Neural cell (in vitro differentiated cells): ENCODE measurements around the gene ZNF202. TPM values are rescaled to one million over a fixed set of nuclear protein-coding genes. Genes with fewer than 3 reads are reported as not detected.

Experiments
- H2AFZ ChIP-seq: fragments of 200-600, 300-800 bp; sonication (generic), shearing (Covaris generic); 2 replicates; pipeline ENCODE4 v1.6.0; 2014; ENCODE audit warnings: low read depth, mild to moderate bottlenecking, antibody characterized with exemption, low read length, moderate library complexity
- H3F3A ChIP-seq: fragments of 200-600 bp; shearing (Covaris generic); 2 replicates; pipeline ENCODE4 v1.6.1; 2016; ENCODE audit warnings: mild to moderate bottlenecking, moderate library complexity, mixed read lengths, antibody characterized with exemption, low read length; ENCODE audit not compliant: insufficient read depth, poor library complexity, severe bottlenecking
- H3K27ac ChIP-seq: fragments of 200-600, 300-800 bp; sonication (generic), shearing (Covaris generic); 2 replicates; pipeline ENCODE4 v1.5.1; 2014; ENCODE audit warnings: mild to moderate bottlenecking, low read length, moderate library complexity
- H3K27me3 ChIP-seq: fragments of 300-800, 200-600 bp; sonication (generic), shearing (Covaris generic); 2 replicates; pipeline ENCODE4 v1.6.0; 2014; ENCODE audit warnings: mild to moderate bottlenecking, low read depth, low read length, moderate library complexity; ENCODE audit not compliant: insufficient read depth
- H3K36me3 ChIP-seq: fragments of 300-800, 200-600 bp; sonication (generic), shearing (Covaris generic); 2 replicates; pipeline ENCODE4 v1.5.1; 2014; ENCODE audit warnings: mild to moderate bottlenecking, antibody characterized with exemption, low read length, moderate library complexity; ENCODE audit not compliant: insufficient read depth
- H3K4me2 ChIP-seq: fragments of 300-800, 200-600 bp; sonication (generic), shearing (Covaris generic); 2 replicates; pipeline ENCODE4 v1.6.0; 2014; ENCODE audit warnings: mild to moderate bottlenecking, low read length
- H3K4me3 ChIP-seq: fragments of 300-800, 200-600 bp; sonication (generic), shearing (Covaris generic); 2 replicates; pipeline ENCODE4 v1.5.1; 2014; ENCODE audit warnings: mild to moderate bottlenecking, low read length, moderate library complexity
- H3K79me2 ChIP-seq: fragments of 200-600 bp; shearing (Covaris generic); replicated peaks from 2 replicates; pipeline ENCODE4 v1.6.0; 2014; ENCODE audit warnings: mild to moderate bottlenecking, low read length, moderate library complexity; ENCODE audit not compliant: insufficient read depth
- H3K9ac ChIP-seq: fragments of 300-800, 200-600 bp; sonication (generic), shearing (Covaris generic); 2 replicates; pipeline ENCODE4 v1.6.1; 2016; ENCODE audit warnings: mild to moderate bottlenecking, low read length, mixed read lengths
- H3K9me2 ChIP-seq: fragments of 200-600 bp; shearing (Covaris generic); 2 replicates; pipeline ENCODE4 v1.6.1; 2016; ENCODE audit warnings: mild to moderate bottlenecking, low read length, mixed read lengths; ENCODE audit not compliant: insufficient read depth
- H3K9me3 ChIP-seq: fragments of 200-600, 300-800 bp; sonication (generic), shearing (Covaris generic); 2 replicates; pipeline ENCODE4 v1.6.1; 2016; ENCODE audit warnings: mild to moderate bottlenecking, mixed run types, low read length, moderate library complexity, mixed read lengths
- H4K20me1 ChIP-seq: fragments of 200-600 bp; shearing (Covaris generic); 2 replicates; pipeline ENCODE4 v1.6.1; 2016; ENCODE audit warnings: mild to moderate bottlenecking, mixed run types; ENCODE audit not compliant: insufficient read depth
- EP300 ChIP-seq: fragments of 450-650 bp; conservative IDR thresholded peaks from 2 replicates; pipeline ENCODE4 v1.6.1; 2014; ENCODE audit warnings: antibody characterized with exemption, mild to moderate bottlenecking, moderate library complexity; ENCODE audit not compliant: poor library complexity, severe bottlenecking
- EZH2 ChIP-seq: fragments of 200-600, 300-800 bp; shearing (Covaris generic), sonication (generic); IDR thresholded peaks from 2 replicates; pipeline ENCODE4 v1.6.1; 2014; ENCODE audit warnings: antibody characterized with exemption, low read length, borderline replicate concordance, mild to moderate bottlenecking; ENCODE audit not compliant: insufficient read depth, poor library complexity, severe bottlenecking
- MXI1 ChIP-seq: fragments of 450-650 bp; conservative IDR thresholded peaks from 2 replicates; pipeline ENCODE4 v1.6.1; 2014; ENCODE audit warnings: antibody characterized with exemption, mild to moderate bottlenecking; ENCODE audit not compliant: poor library complexity, severe bottlenecking
- POLR2AphosphoS5 ChIP-seq: IDR thresholded peaks from 2 replicates; pipeline ENCODE4 v1.6.1; 2012
- RAD21 ChIP-seq: fragments of 450-650 bp; conservative IDR thresholded peaks from 2 replicates; pipeline ENCODE4 v1.6.1; 2014; ENCODE audit warnings: antibody characterized with exemption, mild to moderate bottlenecking, moderate library complexity
- SMC3 ChIP-seq: fragments of 450-650 bp; conservative IDR thresholded peaks from 2 replicates; pipeline ENCODE4 v1.6.1; 2014; ENCODE audit warnings: antibody characterized with exemption, mild to moderate bottlenecking, moderate library complexity; ENCODE audit not compliant: poor library complexity
- TAF1 ChIP-seq: IDR thresholded peaks from 2 replicates; pipeline ENCODE4 v1.6.1; 2012; ENCODE audit warnings: low read depth
- polyA plus RNA-seq: library from polyadenylated mRNA; depleted of rRNA; stranded (reverse); fragments of >200 nt; gene quantifications from 2 replicates; pipeline ENCODE4 v1.2.3, GENCODE V29; 2014
- TF ChIP-seq, protein P1 (sequence below): fragments of 450-650 bp; IDR thresholded peaks from 2 replicates; pipeline ENCODE4 v1.5.1; 2014; ENCODE audit warnings: antibody characterized with exemption, mild to moderate bottlenecking, moderate library complexity; ENCODE audit not compliant: poor library complexity, severe bottlenecking
- TF ChIP-seq, protein P2 (sequence below): IDR thresholded peaks from 2 replicates; pipeline ENCODE4 v1.6.1; 2012; ENCODE audit warnings: borderline replicate concordance

Gene ZNF202
- polyA plus RNA-seq, 1 donor from 2014 or later: 30.4 TPM

DNA sequence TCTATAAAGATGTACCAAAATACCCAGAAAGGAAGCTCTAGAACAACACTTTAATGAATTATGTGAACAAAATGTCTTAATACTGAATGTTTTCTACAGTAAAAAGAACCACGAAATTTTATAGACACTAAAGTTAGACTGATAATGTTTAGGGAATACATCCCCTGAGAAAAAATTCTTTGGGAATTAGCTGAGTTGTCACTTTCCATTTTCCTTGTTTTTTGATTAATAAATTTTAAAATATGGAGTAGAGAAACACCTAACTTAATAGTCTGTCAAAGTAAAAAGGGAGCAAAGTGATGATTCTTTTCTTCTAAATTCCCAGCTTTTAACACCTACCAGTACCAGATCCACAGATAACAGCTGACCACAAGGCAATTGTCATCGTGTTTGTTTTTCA is 64.0 kb downstream of the ZNF202 start:
- Histone ChIP-seq H3K9ac (no peak overlapping the region), H3K9me2 (no peaks in the 10 kb centered on the region), H3K4me2 (no peak overlapping the region), H4K20me1 (no peaks in the 10 kb centered on the region), H3K9me3 (no peaks in the 10 kb centered on the region), H3K79me2 (no peaks in the 10 kb centered on the region), H2AFZ (no peak overlapping the region), H3K4me3 (no peak overlapping the region), H3K27ac (no peak overlapping the region), H3K36me3 (no peaks in the 10 kb centered on the region), H3K27me3 (no peaks in the 10 kb centered on the region), H3F3A (no peaks in the 10 kb centered on the region)
- TF ChIP-seq RAD21 (no peak), POLR2AphosphoS5 (no peak), MXI1 (no peak), TAF1 (no peak), EZH2 (no peak), SMC3 (no peak), EP300 (no peak)
- TF ChIP-seq, protein P1, sequence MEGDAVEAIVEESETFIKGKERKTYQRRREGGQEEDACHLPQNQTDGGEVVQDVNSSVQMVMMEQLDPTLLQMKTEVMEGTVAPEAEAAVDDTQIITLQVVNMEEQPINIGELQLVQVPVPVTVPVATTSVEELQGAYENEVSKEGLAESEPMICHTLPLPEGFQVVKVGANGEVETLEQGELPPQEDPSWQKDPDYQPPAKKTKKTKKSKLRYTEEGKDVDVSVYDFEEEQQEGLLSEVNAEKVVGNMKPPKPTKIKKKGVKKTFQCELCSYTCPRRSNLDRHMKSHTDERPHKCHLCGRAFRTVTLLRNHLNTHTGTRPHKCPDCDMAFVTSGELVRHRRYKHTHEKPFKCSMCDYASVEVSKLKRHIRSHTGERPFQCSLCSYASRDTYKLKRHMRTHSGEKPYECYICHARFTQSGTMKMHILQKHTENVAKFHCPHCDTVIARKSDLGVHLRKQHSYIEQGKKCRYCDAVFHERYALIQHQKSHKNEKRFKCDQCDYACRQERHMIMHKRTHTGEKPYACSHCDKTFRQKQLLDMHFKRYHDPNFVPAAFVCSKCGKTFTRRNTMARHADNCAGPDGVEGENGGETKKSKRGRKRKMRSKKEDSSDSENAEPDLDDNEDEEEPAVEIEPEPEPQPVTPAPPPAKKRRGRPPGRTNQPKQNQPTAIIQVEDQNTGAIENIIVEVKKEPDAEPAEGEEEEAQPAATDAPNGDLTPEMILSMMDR: no peak
- TF ChIP-seq, protein P2, sequence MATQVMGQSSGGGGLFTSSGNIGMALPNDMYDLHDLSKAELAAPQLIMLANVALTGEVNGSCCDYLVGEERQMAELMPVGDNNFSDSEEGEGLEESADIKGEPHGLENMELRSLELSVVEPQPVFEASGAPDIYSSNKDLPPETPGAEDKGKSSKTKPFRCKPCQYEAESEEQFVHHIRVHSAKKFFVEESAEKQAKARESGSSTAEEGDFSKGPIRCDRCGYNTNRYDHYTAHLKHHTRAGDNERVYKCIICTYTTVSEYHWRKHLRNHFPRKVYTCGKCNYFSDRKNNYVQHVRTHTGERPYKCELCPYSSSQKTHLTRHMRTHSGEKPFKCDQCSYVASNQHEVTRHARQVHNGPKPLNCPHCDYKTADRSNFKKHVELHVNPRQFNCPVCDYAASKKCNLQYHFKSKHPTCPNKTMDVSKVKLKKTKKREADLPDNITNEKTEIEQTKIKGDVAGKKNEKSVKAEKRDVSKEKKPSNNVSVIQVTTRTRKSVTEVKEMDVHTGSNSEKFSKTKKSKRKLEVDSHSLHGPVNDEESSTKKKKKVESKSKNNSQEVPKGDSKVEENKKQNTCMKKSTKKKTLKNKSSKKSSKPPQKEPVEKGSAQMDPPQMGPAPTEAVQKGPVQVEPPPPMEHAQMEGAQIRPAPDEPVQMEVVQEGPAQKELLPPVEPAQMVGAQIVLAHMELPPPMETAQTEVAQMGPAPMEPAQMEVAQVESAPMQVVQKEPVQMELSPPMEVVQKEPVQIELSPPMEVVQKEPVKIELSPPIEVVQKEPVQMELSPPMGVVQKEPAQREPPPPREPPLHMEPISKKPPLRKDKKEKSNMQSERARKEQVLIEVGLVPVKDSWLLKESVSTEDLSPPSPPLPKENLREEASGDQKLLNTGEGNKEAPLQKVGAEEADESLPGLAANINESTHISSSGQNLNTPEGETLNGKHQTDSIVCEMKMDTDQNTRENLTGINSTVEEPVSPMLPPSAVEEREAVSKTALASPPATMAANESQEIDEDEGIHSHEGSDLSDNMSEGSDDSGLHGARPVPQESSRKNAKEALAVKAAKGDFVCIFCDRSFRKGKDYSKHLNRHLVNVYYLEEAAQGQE: no peak

DNA sequence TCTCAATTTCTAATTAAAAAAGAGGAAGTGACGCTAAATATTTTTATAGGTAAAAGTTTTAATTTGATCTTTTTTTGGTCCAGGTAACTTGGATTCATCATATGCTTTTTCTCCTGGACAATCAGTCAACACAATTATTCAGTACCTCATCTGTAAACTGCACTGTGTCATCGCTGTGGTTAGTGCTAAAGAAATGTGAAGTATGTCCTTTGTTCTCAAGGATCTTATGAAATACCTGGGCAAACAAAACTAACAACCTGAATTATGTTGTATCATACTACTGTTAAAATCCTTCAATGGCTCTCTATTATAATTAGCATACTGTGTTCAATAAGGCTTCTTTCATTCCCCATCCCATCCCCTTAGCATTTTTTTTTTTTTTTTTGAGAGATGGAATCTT is 67.2 kb downstream of the ZNF202 start:
- no peaks in the 10 kb centered on the region for H3K9me3 ChIP-seq
- H3K27ac ChIP-seq: no peak overlapping the region

More for the DNA sequence above, 67.2 kb downstream of the ZNF202 start:
- no peaks in the 10 kb centered on the region for H3K9me2 ChIP-seq
- H4K20me1 ChIP-seq: no peaks in the 10 kb centered on the region
- no peak for TF ChIP-seq SMC3
- TF ChIP-seq, protein P2: no peak
- TF ChIP-seq EZH2: no peak
- TF ChIP-seq RAD21: no peak
- TF ChIP-seq POLR2AphosphoS5: no peak
- no peak for TF ChIP-seq TAF1
- TF ChIP-seq EP300: no peak
- no peak for TF ChIP-seq MXI1
- TF ChIP-seq, protein P1: no peak
- H3K27me3 ChIP-seq: no peaks in the 10 kb centered on the region
- H2AFZ ChIP-seq: no peak overlapping the region
- H3K4me3 ChIP-seq: no peak overlapping the region
- H3F3A ChIP-seq: no peaks in the 10 kb centered on the region
- H3K9ac ChIP-seq: no peak overlapping the region
- H3K79me2 ChIP-seq: no peaks in the 10 kb centered on the region
- H3K4me2 ChIP-seq: no peak overlapping the region
- no peaks in the 10 kb centered on the region for H3K36me3 ChIP-seq
